PC-3 (cell line): Measurements from ENCODE around the gene MYH15. TPM values are rescaled to one million over a fixed set of nuclear protein-coding genes. Genes with fewer than 3 reads are reported as not detected.

Source experiments
- ATAC-seq: fragments of 200-7000 bp; cut with Tn5 transposase; 2 replicates; pipeline ENCODE4 v1.9.1; 2020; ENCODE audit warnings: mild to moderate bottlenecking, moderate library complexity
- BruUV-seq: library from RNA; stranded (reverse); fragments of 400-500 nt; replicated peaks from 2 replicates; lab custom pipeline; 2021; lab: Mats Ljungman, UMichigan
- CTCF ChIA-PET: fragments of 300-600 bp; sonication (Branson Sonifier 250); formaldehyde crosslinking; loops from one replicate; lab custom pipeline; 2022; ENCODE audit warnings: antibody characterized with exemption; lab: Charles Lee
- POLR2A ChIA-PET: fragments of 300-600 bp; sonication (Branson Sonifier 250); formaldehyde crosslinking; loops from one replicate; lab custom pipeline; 2022; ENCODE audit warnings: antibody characterized with exemption; ENCODE audit not compliant: unreplicated experiment; lab: Charles Lee
- DNase-seq: peaks from one replicate; pipeline ENCODE4 v3.0.0-alpha.2; 2015
- H2AFZ ChIP-seq: fragments of 300-600 bp; sonication (generic); 2 replicates; pipeline ENCODE4 v1.6.0; 2016; ENCODE audit warnings: antibody characterized with exemption, low read length
- H3F3A ChIP-seq: fragments of 300-600 bp; sonication (generic); one replicate; pipeline ENCODE4 v1.6.0; 2017; ENCODE audit warnings: antibody characterized with exemption, low read length, control low read depth, mild to moderate bottlenecking; ENCODE audit not compliant: unreplicated experiment
- H3K27ac ChIP-seq: fragments of 300-600 bp; sonication (generic); 2 replicates; pipeline ENCODE4 v1.5.1; 2016; ENCODE audit warnings: mild to moderate bottlenecking, low read length
- H3K27me3 ChIP-seq: fragments of 300-600 bp; sonication (generic); 2 replicates; pipeline ENCODE4 v1.6.1; 2016; ENCODE audit warnings: low read length, mixed read lengths
- H3K36me3 ChIP-seq: fragments of 300-600 bp; sonication (generic); 2 replicates; pipeline ENCODE4 v1.6.1; 2016; ENCODE audit warnings: low read depth, mixed run types, low read length, mixed read lengths
- H3K4me1 ChIP-seq: fragments of 300-600 bp; sonication (generic); 2 replicates; pipeline ENCODE4 v1.5.1; 2016; ENCODE audit warnings: low read length; ENCODE audit not compliant: insufficient read depth
- H3K4me2 ChIP-seq: fragments of 300-600 bp; sonication (generic); 2 replicates; pipeline ENCODE4 v1.6.0; 2016; ENCODE audit warnings: low read length
- H3K4me3 ChIP-seq: fragments of 300-600 bp; sonication (generic); 2 replicates; pipeline ENCODE4 v1.5.1; 2016; ENCODE audit warnings: mild to moderate bottlenecking, low read length, mixed read lengths
- H3K79me2 ChIP-seq: fragments of 300-600 bp; sonication (generic); 2 replicates; pipeline ENCODE4 v1.6.1; 2017; ENCODE audit warnings: low read length, mixed read lengths
- H3K9ac ChIP-seq: fragments of 300-600 bp; sonication (generic); 2 replicates; pipeline ENCODE4 v1.6.0; 2016; ENCODE audit warnings: mild to moderate bottlenecking, low read length
- H3K9me2 ChIP-seq: fragments of 300-600 bp; sonication (generic); replicated peaks from 2 replicates; pipeline ENCODE4 v1.6.1; 2016; ENCODE audit warnings: mixed run types, low read length, mixed read lengths
- H3K9me3 ChIP-seq: fragments of 300-600 bp; sonication (generic); 2 replicates; pipeline ENCODE4 v1.6.1; 2016; ENCODE audit warnings: low read length, mixed read lengths
- H4K20me1 ChIP-seq: fragments of 300-600 bp; sonication (generic); 2 replicates; pipeline ENCODE4 v1.6.1; 2016; ENCODE audit warnings: low read length, mixed read lengths
- CTCF ChIP-seq: fragments of 300-600 bp; sonication (generic); conservative IDR thresholded peaks from 2 replicates; pipeline ENCODE4 v1.5.1; 2017; ENCODE audit warnings: antibody characterized with exemption, low read depth, mild to moderate bottlenecking, low read length
- EZH2 ChIP-seq: fragments of 300-600 bp; sonication (generic); IDR thresholded peaks from one replicate; pipeline ENCODE4 v1.6.1; 2017; ENCODE audit warnings: antibody characterized with exemption, mild to moderate bottlenecking, low read length; ENCODE audit not compliant: unreplicated experiment
- EZH2phosphoT487 ChIP-seq: fragments of 300-600 bp; sonication (generic); IDR thresholded peaks from 2 replicates; pipeline ENCODE4 v1.6.1; 2018; ENCODE audit warnings: mild to moderate bottlenecking, antibody characterized with exemption, low read length, borderline replicate concordance
- intact Hi-C: fragments of 100-400 bp; cut with micrococcal nuclease; formaldehyde crosslinking; loops from 2 replicates; pipeline ENCODE4 v1.9.0; 2023
- total RNA-seq: library from RNA; depleted of rRNA; stranded (reverse); fragments of >200 nt; gene quantifications from 2 replicates; pipeline ENCODE4 v1.2.3, GENCODE V29; 2014

The MYH15 gene
- total RNA-seq, 1 experiment from 2014 or later = 2.4 TPM

- intact Hi-C loops = no loop called here
- ATAC-seq (no peak), DNase-seq (no peak)
- TF ChIP-seq CTCF = no peak
- TF ChIP-seq EZH2 = no peak
- Histone ChIP-seq H3K79me2 (no peaks in the 10 kb centered on the region), H3F3A (no peaks in the 10 kb centered on the region), H3K4me2 (no peak overlapping the region), H3K4me1 (no peaks in the 10 kb centered on the region), H3K9me2 (no peaks in the 10 kb centered on the region), H3K27me3 (no peaks in the 10 kb centered on the region), H3K36me3 (no peaks in the 10 kb centered on the region), H4K20me1 (no peaks in the 10 kb centered on the region), H2AFZ (no peak overlapping the region), H3K9ac (no peak overlapping the region), H3K27ac (no peak overlapping the region), H3K9me3 (no peaks in the 10 kb centered on the region), H3K4me3 (no peak overlapping the region)
- ChIA-PET POLR2A (no interaction called here), CTCF (no interaction called here)
- BruUV-seq = no TSS peak
Measured at GRCh38 chr3:108516881-108517280, 6.5 kb upstream of the MYH15 start.

GRCh38 chr3:108513961-108514360, 3.6 kb upstream of the MYH15 start:
- intact Hi-C loops = no loop called here
- CTCF ChIA-PET = no interaction called here
- Histone ChIP-seq H3K79me2 (no peaks in the 10 kb centered on the region), H3K27ac (no peak overlapping the region), H3K9me2 (no peaks in the 10 kb centered on the region), H3K9ac (no peak overlapping the region), H3K4me2 (no peak overlapping the region), H2AFZ (no peak overlapping the region), H3K9me3 (no peaks in the 10 kb centered on the region), H3F3A (no peaks in the 10 kb centered on the region), H3K4me3 (no peak overlapping the region), H3K27me3 (no peaks in the 10 kb centered on the region), H3K4me1 (peaks cover 6% of the 10 kb centered on the region; the same call in 1 of the 2 replicates), H3K36me3 (no peaks in the 10 kb centered on the region), H4K20me1 (no peaks in the 10 kb centered on the region)
- TF ChIP-seq EZH2phosphoT487 (no peak), CTCF (no peak), EZH2 (no peak)
- no peak for ATAC-seq
- POLR2A ChIA-PET = no interaction called here
- DNase-seq = no peak
- no TSS peak for BruUV-seq

GRCh38 chr3:108512671-108513070, 2.3 kb upstream of the MYH15 start:
- Histone ChIP-seq H3K9ac (no peak overlapping the region), H3K27me3 (no peaks in the 10 kb centered on the region), H3K27ac (no peak overlapping the region), H3F3A (no peaks in the 10 kb centered on the region), H3K4me3 (no peak overlapping the region), H4K20me1 (no peaks in the 10 kb centered on the region), H3K36me3 (no peaks in the 10 kb centered on the region), H3K9me3 (no peaks in the 10 kb centered on the region), H3K79me2 (no peaks in the 10 kb centered on the region), H3K9me2 (no peaks in the 10 kb centered on the region), H2AFZ (no peak overlapping the region), H3K4me2 (no peak overlapping the region), H3K4me1 (peaks cover 6% of the 10 kb centered on the region; the same call in 1 of the 2 replicates)
- DNase-seq (no peak), ATAC-seq (no peak)
- no peak for TF ChIP-seq EZH2phosphoT487
- ChIA-PET POLR2A (no interaction called here), CTCF (no interaction called here)
- no TSS peak for BruUV-seq
- intact Hi-C loops = no loop called here
